Fibroblast of lung (primary cell): ENCODE measurements around the gene GAGE10. TPM values are rescaled to one million over a fixed set of nuclear protein-coding genes. Genes with fewer than 3 reads are reported as not detected.

Experiments
- DNase-seq, 2 donors: peaks; one replicate each; pipeline versions ENCODE4 v3.0.0 to v3.0.0-alpha.2; 2010; ENCODE audit warnings: low read depth in 2 of 2
- H2AFZ ChIP-seq: 2 replicates; pipeline ENCODE4 v1.5.1; 2012; ENCODE audit warnings: low read length, control low read depth, inconsistent platforms
- H3K27ac ChIP-seq: 2 replicates; pipeline ENCODE4 v1.5.1; 2011; ENCODE audit warnings: low read length, control low read depth; ENCODE audit not compliant: insufficient read depth
- H3K27me3 ChIP-seq: 2 replicates; pipeline ENCODE4 v1.5.1; 2011; ENCODE audit warnings: mild to moderate bottlenecking, low read length; ENCODE audit not compliant: control insufficient read depth, insufficient read depth
- H3K36me3 ChIP-seq: 2 replicates; pipeline ENCODE4 v1.5.1; 2011; ENCODE audit warnings: low read length; ENCODE audit not compliant: control insufficient read depth, insufficient read depth
- H3K4me1 ChIP-seq: 2 replicates; pipeline ENCODE4 v1.5.1; 2011; ENCODE audit warnings: low read length; ENCODE audit not compliant: control insufficient read depth, insufficient read depth; ENCODE audit errors: extremely low read depth
- H3K4me2 ChIP-seq: 2 replicates; pipeline ENCODE4 v1.5.1; 2011; ENCODE audit warnings: low read length, control low read depth; ENCODE audit not compliant: insufficient read depth; ENCODE audit errors: extremely low read depth
- H3K4me3 ChIP-seq, 4 experiments: fragments of 200-600 bp in 1 of 4; sonication (generic) in 1 of 4; replicated peaks in 1 of 4; 2 replicates each; pipeline ENCODE4 v1.5.1; 2011 to 2016; ENCODE audit warnings: low read length in 4 of 4, low read depth in 3 of 4, mild to moderate bottlenecking in 3 of 4, control low read depth in 2 of 4, inconsistent platforms in 1 of 4, mixed read lengths in 1 of 4; ENCODE audit not compliant: insufficient read depth in 1 of 4; ENCODE audit errors: control extremely low read depth in 1 of 4
- H3K79me2 ChIP-seq: 2 replicates; pipeline ENCODE4 v1.5.1; 2012; ENCODE audit warnings: mild to moderate bottlenecking, low read length, inconsistent platforms; ENCODE audit not compliant: control insufficient read depth, insufficient read depth
- H3K9ac ChIP-seq: 2 replicates; pipeline ENCODE4 v1.5.1; 2011; ENCODE audit warnings: mild to moderate bottlenecking, low read length, control low read depth; ENCODE audit not compliant: insufficient read depth
- H3K9me3 ChIP-seq: 2 replicates; pipeline ENCODE4 v1.5.1; 2012; ENCODE audit warnings: low read depth, low read length; ENCODE audit not compliant: control insufficient read depth, insufficient read depth
- H4K20me1 ChIP-seq: 2 replicates; pipeline ENCODE4 v1.5.1; 2011; ENCODE audit warnings: low read length; ENCODE audit not compliant: control insufficient read depth, insufficient read depth; ENCODE audit errors: extremely low read depth
- CTCF ChIP-seq, 2 donors: IDR thresholded peaks in 1 of 2; conservative IDR thresholded peaks in 1 of 2; 1 replicate in 1 of 2; 2 replicates in 1 of 2; pipeline ENCODE4 v1.5.1; 2011 to 2012; ENCODE audit warnings: low read length in 2 of 2, control low read depth in 1 of 2, inconsistent platforms in 1 of 2, low read depth in 1 of 2, mild to moderate bottlenecking in 1 of 2
- EZH2 ChIP-seq: IDR thresholded peaks from 2 replicates; pipeline ENCODE4 v1.5.1; 2012; ENCODE audit warnings: low read length, control low read depth, mild to moderate bottlenecking; ENCODE audit errors: missing control alignments
- polyA minus RNA-seq: library from RNA; depleted of rRNA, polyadenylated mRNA; stranded (reverse); fragments of >200 nt; gene quantifications from 2 replicates; pipeline ENCODE4 v1.2.3, GENCODE V29; 2011; ENCODE audit warnings: low replicate concordance
- polyA plus RNA-seq, 2 donors: library from polyadenylated mRNA; depleted of rRNA in 1 of 2; stranded (reverse) in 1 of 2; unstranded in 1 of 2; fragments of >200 nt; gene quantifications; 2 replicates each; pipeline ENCODE4 v1.2.1, GENCODE V29; 2011 to 2012; ENCODE audit warnings: missing spikeins in 1 of 2
- total RNA-seq: library from RNA; depleted of rRNA; stranded (reverse); fragments of >200 nt; gene quantifications from 2 replicates; pipeline ENCODE4 v1.2.1, GENCODE V29; 2014

GAGE10 gene
- total RNA-seq: not detected in 2 replicates
- polyA plus RNA-seq: not detected in 2 replicates
- not detected in 2 replicates for polyA plus RNA-seq (2012)
- polyA minus RNA-seq: not detected in 2 replicates

DNA sequence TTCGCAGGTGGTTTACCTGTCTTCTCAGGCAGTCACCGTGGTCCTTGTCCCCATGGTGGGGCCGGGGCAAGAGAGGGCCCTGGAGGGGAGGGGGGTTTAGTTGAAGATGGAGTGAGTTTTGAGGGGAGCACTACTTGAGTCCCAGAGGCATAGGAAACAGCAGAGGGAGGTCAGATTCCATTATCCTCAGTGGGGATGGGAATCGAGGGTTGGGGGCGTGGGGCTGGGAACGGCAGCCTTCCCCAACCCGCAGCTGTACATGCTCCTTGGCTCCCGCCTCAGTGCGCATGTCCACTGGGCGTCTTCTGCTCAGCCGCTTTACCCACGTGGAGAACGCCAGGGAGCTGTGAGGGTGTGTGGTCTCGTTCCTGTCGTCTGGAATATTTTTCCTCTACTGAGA lies at the start of gene GAGE10:
GAGE10 (plus strand) TSS at position 301 of the 400 bp plus-strand sequence. CDS start 1,214 bp downstream, outside the sequence.
- H3K79me2 ChIP-seq: no peaks in the 10 kb centered on the region
- no peak within 1 kb of the TSS for H3K27ac ChIP-seq
- no peak within 1 kb of the TSS for H3K4me2 ChIP-seq
- TF ChIP-seq EZH2 (no peak), CTCF (conservative IDR thresholded peaks at IDR 0.05 in 1 of 2, IDR thresholded peaks at IDR 0.05 in 1 of 2; ENCODE audit: low read depth in 1 of 2, low read length in 2 of 2) (no peak)
- no peaks in the 10 kb centered on the region for H4K20me1 ChIP-seq
- H3K4me3 ChIP-seq: no peak within 1 kb of the TSS
- H3K4me1 ChIP-seq: no peaks in the 10 kb centered on the region
- H2AFZ ChIP-seq: no peak within 1 kb of the TSS
- H3K9me3 ChIP-seq: no peaks in the 10 kb centered on the region
- H3K36me3 ChIP-seq: no peaks in the 10 kb centered on the region
- no peaks in the 10 kb centered on the region for H3K27me3 ChIP-seq
- DNase-seq: no peak
- H3K9ac ChIP-seq: no peak within 1 kb of the TSS

DNA sequence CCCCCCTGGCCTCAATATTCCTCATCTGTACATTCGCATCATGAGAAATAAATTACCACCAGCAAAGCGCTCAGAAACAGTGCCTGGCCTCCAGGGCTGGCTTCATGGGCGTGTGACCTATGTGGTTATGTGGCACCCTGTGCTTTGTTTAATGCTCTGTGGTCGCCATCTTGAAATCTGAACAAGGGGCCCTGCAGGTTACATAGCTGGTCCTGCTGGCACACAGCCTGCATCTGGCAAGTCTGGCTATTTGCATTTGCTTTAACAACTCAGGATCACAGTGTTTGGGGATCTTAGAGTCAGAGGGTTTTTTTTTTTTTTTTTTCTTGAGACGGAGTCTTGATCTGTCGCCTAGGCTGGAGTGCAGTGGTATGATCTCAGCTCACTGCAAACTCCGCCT lies 48.8 kb upstream of the GAGE10 start:
- Histone ChIP-seq H3K4me3 (no peak overlapping the region), H3K4me2 (no peak overlapping the region), H3K36me3 (no peaks in the 10 kb centered on the region), H3K9ac (no peak overlapping the region), H3K9me3 (no peaks in the 10 kb centered on the region), H3K79me2 (no peaks in the 10 kb centered on the region), H3K4me1 (no peaks in the 10 kb centered on the region), H3K27me3 (no peaks in the 10 kb centered on the region), H2AFZ (no peak overlapping the region), H4K20me1 (no peaks in the 10 kb centered on the region), H3K27ac (no peak overlapping the region)
- no peak for DNase-seq
- TF ChIP-seq EZH2: no peak
- TF ChIP-seq CTCF (conservative IDR thresholded peaks at IDR 0.05 in 1 of 2, IDR thresholded peaks at IDR 0.05 in 1 of 2; ENCODE audit: low read depth in 1 of 2, low read length in 2 of 2): no peak

GRCh38 chrX:49256268-49256995 lies 47.0 kb upstream of the GAGE10 start:
- Histone ChIP-seq H2AFZ (no peak overlapping the region), H3K4me3 (no peak overlapping the region), H4K20me1 (no peaks in the 10 kb centered on the region), H3K4me1 (no peaks in the 10 kb centered on the region), H3K79me2 (no peaks in the 10 kb centered on the region), H3K4me2 (no peak overlapping the region), H3K36me3 (no peaks in the 10 kb centered on the region), H3K27me3 (no peaks in the 10 kb centered on the region), H3K9ac (no peak overlapping the region), H3K9me3 (no peaks in the 10 kb centered on the region), H3K27ac (no peak overlapping the region)
- DNase-seq: no peak
- TF ChIP-seq EZH2 (no peak), CTCF (conservative IDR thresholded peaks at IDR 0.05 in 1 of 2, IDR thresholded peaks at IDR 0.05 in 1 of 2; ENCODE audit: low read depth in 1 of 2, low read length in 2 of 2) (no peak)
